Parathyroid adenoma (tissue), 2 donors: ENCODE measurements around the gene RIGI.
"Not testable (repeated sequence)": the region's sequence is repeated elsewhere in the genome, so short reads cannot be mapped to it uniquely, and the experiment has no call there.

Experiments
- H2AFZ ChIP-seq: fragments of 300-600 bp; sonication (generic); one replicate; pipeline ENCODE4 v1.7.0; 2017; ENCODE audit warnings: antibody characterized with exemption, mild to moderate bottlenecking
- H3K27ac ChIP-seq: fragments of 300-600 bp; sonication (generic); one replicate; pipeline ENCODE4 v1.7.0; 2017
- H3K27me3 ChIP-seq: fragments of 300-600 bp; sonication (generic); one replicate; pipeline ENCODE4 v1.7.0; 2017; ENCODE audit warnings: low read length; ENCODE audit not compliant: control insufficient read depth, insufficient read depth
- H3K36me3 ChIP-seq: fragments of 300-600 bp; sonication (generic); one replicate; pipeline ENCODE4 v1.7.0; 2017; ENCODE audit warnings: low read length; ENCODE audit not compliant: control insufficient read depth, insufficient read depth
- H3K4me1 ChIP-seq: fragments of 300-600 bp; sonication (generic); one replicate; pipeline ENCODE4 v1.7.0; 2017; ENCODE audit warnings: control low read depth
- H3K4me2 ChIP-seq: fragments of 300-600 bp; sonication (generic); one replicate; pipeline ENCODE4 v1.7.0; 2017; ENCODE audit warnings: low read length
- H3K4me3 ChIP-seq: fragments of 300-600 bp; sonication (generic); one replicate; pipeline ENCODE4 v1.7.0; 2017; ENCODE audit warnings: low read depth, low read length
- H3K79me2 ChIP-seq: fragments of 300-600 bp; sonication (generic); one replicate; pipeline ENCODE4 v1.7.0; 2017; ENCODE audit warnings: control low read depth
- H3K9ac ChIP-seq: fragments of 300-600 bp; sonication (generic); one replicate; pipeline ENCODE4 v1.7.0; 2017; ENCODE audit warnings: mild to moderate bottlenecking
- H3K9me3 ChIP-seq: fragments of 300-600 bp; sonication (generic); one replicate; pipeline ENCODE4 v1.7.0; 2017; ENCODE audit warnings: low read length; ENCODE audit not compliant: control insufficient read depth
- TF ChIP-seq, protein P1 (sequence below): fragments of 300-600 bp; sonication (generic); IDR thresholded peaks from one replicate; pipeline ENCODE4 v1.7.0; 2017; ENCODE audit warnings: antibody characterized with exemption, mild to moderate bottlenecking
- donor health status: primary hyperparathyroidism.

Gene RIGI

DNA sequence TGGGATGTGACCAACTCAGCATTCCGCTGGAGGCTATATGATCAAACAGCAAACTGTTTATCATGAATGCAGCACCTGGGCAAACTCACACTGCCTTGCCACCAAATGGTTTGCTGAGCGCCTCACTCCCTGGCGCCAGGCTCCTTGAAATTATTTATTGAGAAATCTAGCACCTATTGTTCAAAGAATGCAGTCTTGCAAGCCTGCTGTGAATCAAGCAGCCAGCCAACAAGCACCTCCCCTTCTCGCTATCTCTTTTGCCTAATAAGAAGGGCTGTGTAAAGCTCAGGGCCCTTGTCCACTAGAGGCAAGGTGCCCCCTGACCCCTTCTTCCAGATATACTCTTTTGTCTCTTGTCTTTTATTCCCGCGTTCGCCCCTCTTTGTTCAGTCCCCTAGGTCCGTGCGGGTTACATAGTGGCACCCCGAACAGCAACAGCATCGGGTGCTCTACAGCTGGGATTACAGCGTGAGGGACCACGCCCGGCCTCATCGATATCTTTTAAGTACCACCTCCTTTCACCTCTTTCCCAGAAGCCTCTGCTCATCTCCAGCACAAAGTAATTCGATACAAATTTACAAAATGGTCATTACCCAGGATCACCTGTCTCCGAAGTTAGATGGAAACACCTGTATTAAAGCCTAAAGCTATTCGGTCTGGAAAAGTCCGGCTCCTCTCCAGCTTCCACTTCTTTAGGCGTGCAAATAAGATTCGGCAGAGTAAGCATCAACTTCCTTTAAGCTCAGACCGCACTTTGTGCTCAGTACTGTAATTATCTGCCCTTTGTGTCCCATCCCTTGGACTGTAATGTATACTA, 896 bp downstream of the RIGI start:
- H3K27ac ChIP-seq = peak overlapping the region; percentile 75
- H3K79me2 ChIP-seq = peaks cover 2% of the 10 kb centered on the region
- H3K4me1 ChIP-seq = no peaks in the 10 kb centered on the region
- no peak overlapping the region for H3K9ac ChIP-seq
- peak overlapping the region; percentile 95 for H3K4me3 ChIP-seq
- H3K9me3 ChIP-seq = no peaks in the 10 kb centered on the region
- H3K27me3 ChIP-seq = no peaks in the 10 kb centered on the region
- TF ChIP-seq, protein P1, sequence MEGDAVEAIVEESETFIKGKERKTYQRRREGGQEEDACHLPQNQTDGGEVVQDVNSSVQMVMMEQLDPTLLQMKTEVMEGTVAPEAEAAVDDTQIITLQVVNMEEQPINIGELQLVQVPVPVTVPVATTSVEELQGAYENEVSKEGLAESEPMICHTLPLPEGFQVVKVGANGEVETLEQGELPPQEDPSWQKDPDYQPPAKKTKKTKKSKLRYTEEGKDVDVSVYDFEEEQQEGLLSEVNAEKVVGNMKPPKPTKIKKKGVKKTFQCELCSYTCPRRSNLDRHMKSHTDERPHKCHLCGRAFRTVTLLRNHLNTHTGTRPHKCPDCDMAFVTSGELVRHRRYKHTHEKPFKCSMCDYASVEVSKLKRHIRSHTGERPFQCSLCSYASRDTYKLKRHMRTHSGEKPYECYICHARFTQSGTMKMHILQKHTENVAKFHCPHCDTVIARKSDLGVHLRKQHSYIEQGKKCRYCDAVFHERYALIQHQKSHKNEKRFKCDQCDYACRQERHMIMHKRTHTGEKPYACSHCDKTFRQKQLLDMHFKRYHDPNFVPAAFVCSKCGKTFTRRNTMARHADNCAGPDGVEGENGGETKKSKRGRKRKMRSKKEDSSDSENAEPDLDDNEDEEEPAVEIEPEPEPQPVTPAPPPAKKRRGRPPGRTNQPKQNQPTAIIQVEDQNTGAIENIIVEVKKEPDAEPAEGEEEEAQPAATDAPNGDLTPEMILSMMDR = no peak
- H3K4me2 ChIP-seq = peak overlapping the region; percentile 67
- no peaks in the 10 kb centered on the region for H3K36me3 ChIP-seq
- H2AFZ ChIP-seq = peak overlapping the region; percentile 76

DNA sequence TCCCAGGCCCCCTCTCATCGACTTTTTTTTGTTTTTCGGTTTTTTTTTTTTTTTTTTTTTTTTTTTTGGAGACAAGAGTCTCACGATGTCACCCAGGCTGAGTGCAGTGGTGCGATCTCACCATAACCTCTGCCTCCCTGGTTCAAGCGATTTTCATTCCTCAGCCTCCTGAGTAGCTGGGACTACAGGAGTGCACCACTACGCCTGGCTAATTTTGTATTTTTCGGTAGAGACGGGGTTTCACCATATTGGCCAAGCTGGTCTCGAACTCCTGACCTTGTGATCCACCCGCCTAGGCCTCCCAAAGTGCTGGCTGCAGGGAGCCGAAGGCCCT, 1.5 kb downstream of the RIGI start:
- H3K9ac ChIP-seq, H3K27me3 ChIP-seq, H3K4me2 ChIP-seq, H3K27ac ChIP-seq, H3K4me1 ChIP-seq, H3K4me3 ChIP-seq, H3K36me3 ChIP-seq, H3K79me2 ChIP-seq, H2AFZ ChIP-seq, H3K9me3 ChIP-seq: not testable (repeated sequence)

DNA sequence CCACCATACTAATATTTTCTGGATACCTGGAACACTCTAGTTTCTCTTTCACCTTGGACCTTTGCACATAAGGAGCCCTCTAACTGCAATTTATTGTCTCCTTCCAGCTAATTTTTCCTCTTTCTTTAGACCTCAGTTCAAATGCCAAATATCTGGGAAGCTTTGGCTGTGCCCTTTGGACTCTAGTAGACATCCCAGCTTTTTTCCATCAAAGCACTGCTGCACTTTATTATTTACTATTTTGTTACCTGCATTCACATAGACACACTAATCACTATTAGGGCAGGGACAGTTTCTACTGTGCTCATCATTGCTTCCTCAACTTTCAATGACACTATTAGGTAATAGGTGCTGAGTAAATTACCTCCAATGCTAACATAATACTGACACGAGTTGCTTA, 2.1 kb downstream of the RIGI start:
- Histone ChIP-seq H3K27me3 (no peaks in the 10 kb centered on the region), H2AFZ (no peak overlapping the region), H3K27ac (no peak overlapping the region), H3K4me1 (no peaks in the 10 kb centered on the region), H3K9me3 (no peaks in the 10 kb centered on the region), H3K4me3 (no peak overlapping the region), H3K79me2 (peaks cover 2% of the 10 kb centered on the region), H3K36me3 (no peaks in the 10 kb centered on the region), H3K4me2 (no peak overlapping the region), H3K9ac (no peak overlapping the region)
- TF ChIP-seq, protein P1 = no peak

DNA sequence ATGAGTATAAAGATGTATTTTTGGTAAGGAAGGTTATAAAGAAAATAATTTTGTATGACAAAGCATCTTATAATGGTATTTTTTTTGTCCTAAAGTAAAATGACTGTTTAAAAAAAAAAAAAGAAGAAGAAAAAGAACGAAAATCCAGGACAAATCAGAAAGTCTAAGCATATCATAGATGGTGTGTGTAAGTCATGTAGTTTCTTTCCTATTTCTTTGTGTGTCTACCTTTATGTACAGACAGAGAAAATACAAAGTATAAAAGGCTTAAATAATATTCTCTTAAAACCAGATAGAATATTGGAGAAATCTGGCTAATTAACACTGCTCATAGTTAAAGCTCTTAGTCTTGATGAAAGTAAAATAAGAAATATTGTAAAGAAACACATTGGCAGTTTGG, 7.7 kb downstream of the RIGI start:
- no peaks in the 10 kb centered on the region for H3K36me3 ChIP-seq
- H3K4me3 ChIP-seq = no peak overlapping the region
- H3K27me3 ChIP-seq = no peaks in the 10 kb centered on the region
- H3K9me3 ChIP-seq = no peaks in the 10 kb centered on the region
- TF ChIP-seq, protein P1 = no peak
- no peak overlapping the region for H3K27ac ChIP-seq
- no peak overlapping the region for H3K4me2 ChIP-seq
- H3K9ac ChIP-seq = no peak overlapping the region
- no peaks in the 10 kb centered on the region for H3K79me2 ChIP-seq
- H3K4me1 ChIP-seq = no peaks in the 10 kb centered on the region
- no peak overlapping the region for H2AFZ ChIP-seq

DNA sequence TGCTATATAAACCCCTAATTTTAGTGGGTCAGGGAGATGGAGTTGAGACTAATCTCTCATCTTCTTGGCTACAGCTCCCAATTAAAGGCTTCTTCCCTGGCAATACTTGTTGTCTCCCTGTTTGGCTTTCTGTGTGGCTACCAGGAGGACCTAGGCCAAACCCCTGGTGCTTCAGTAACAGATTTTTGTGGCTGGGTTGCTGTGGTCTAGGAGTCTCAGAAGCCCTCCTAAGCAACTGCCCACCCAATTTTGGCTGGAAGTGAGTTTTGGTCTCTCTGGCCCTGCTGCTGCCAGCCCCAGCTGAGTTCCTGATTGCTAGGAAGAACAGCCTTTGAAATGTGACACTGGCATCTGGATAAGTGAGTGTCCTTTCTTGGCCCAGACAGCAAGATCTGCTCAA, 9.8 kb downstream of the RIGI start:
- Histone ChIP-seq H3K4me3 (no peak overlapping the region), H3K79me2 (no peaks in the 10 kb centered on the region), H3K4me1 (no peaks in the 10 kb centered on the region), H3K36me3 (no peaks in the 10 kb centered on the region), H2AFZ (no peak overlapping the region), H3K27me3 (no peaks in the 10 kb centered on the region), H3K27ac (no peak overlapping the region), H3K9ac (no peak overlapping the region), H3K4me2 (no peak overlapping the region), H3K9me3 (no peaks in the 10 kb centered on the region)
- TF ChIP-seq, protein P1 = no peak
